Transverse colon (tissue), 4 donors: ENCODE data around the gene FRY. TPM values are rescaled to one million over a fixed set of nuclear protein-coding genes. Genes with fewer than 3 reads are reported as not detected.

Source experiments
- DNase-seq: peaks from one replicate; pipeline ENCODE4 v3.0.0-alpha.2; 2019
- H3K27ac ChIP-seq, 4 donors: fragments of 200-600 bp; sonication (generic); 2 replicates each; pipeline ENCODE4 v1.5.1; 2016 to 2018; ENCODE audit warnings: inconsistent platforms in 4 of 4
- H3K27me3 ChIP-seq: fragments of 200-600 bp; sonication (generic); 2 replicates; pipeline ENCODE4 v1.5.1; 2017; ENCODE audit warnings: inconsistent platforms
- H3K36me3 ChIP-seq, 4 donors: fragments of 200-600 bp; sonication (generic); 2 replicates each; pipeline ENCODE4 v1.5.1; 2017 to 2019; ENCODE audit warnings: inconsistent platforms in 4 of 4
- H3K4me1 ChIP-seq, 4 donors: fragments of 200-600 bp; sonication (generic); 2 replicates each; pipeline ENCODE4 v1.5.1; 2017 to 2020; ENCODE audit warnings: inconsistent platforms in 4 of 4
- H3K4me3 ChIP-seq, 4 donors: fragments of 200-600 bp; sonication (generic); 1 replicate in 1 of 4; 2 replicates in 3 of 4; pipeline versions ENCODE4 v1.5.1 to v1.6.1; 2017 to 2019; ENCODE audit warnings: inconsistent platforms in 4 of 4
- H3K9me3 ChIP-seq, 2 donors: fragments of 200-600 bp; sonication (generic); 2 replicates each; pipeline ENCODE4 v1.5.1; 2017 to 2019; ENCODE audit warnings: inconsistent platforms in 2 of 2
- EP300 ChIP-seq: sonication (generic); formaldehyde crosslinking; IDR thresholded peaks from one replicate; pipeline ENCODE4 v1.6.1; 2017; ENCODE audit warnings: antibody characterized with exemption, low read depth
- POLR2A ChIP-seq: fragments of 450-650 bp; IDR thresholded peaks from one replicate; pipeline ENCODE4 v1.6.1; 2016; ENCODE audit warnings: antibody characterized with exemption, mild to moderate bottlenecking, moderate library complexity
- POLR2AphosphoS5 ChIP-seq, 3 donors: sonication (generic); formaldehyde crosslinking; IDR thresholded peaks; one replicate each; pipeline ENCODE4 v1.6.1; 2016; ENCODE audit warnings: antibody characterized with exemption in 3 of 3
- WGBS, 2 donors: methylation state at CpG; one replicate each; pipeline ENCODE4 v1.1.5; 2018; ENCODE audit warnings: low coverage in 1 of 2; 5-methylcytosine and 5-hydroxymethylcytosine counted together
- in situ Hi-C, 4 donors: fragments of 200-750 bp; cut with MboI; loops; one replicate each; pipeline versions ENCODE4 v1.15.0 to v1.15.1; 2017; ENCODE audit warnings: low sequenced_read_pairs in 3 of 4, low pct_ligation_motif_present in 1 of 4, low pct_unique_long_range_greater_than_20kb in 1 of 4
- intact Hi-C: fragments of 100-400 bp; cut with DNase I; formaldehyde crosslinking; loops from one replicate; pipeline ENCODE4 v1.15.1; 2023; ENCODE audit warnings: low total_unique reads
- total RNA-seq, 4 donors: library from RNA; depleted of rRNA; stranded (reverse); fragments of >200 nt; gene quantifications; one replicate each; pipeline ENCODE4 v1.1.0, GENCODE V29; 2016
- TF ChIP-seq, protein P1 (sequence below), 5 experiments: fragments of 200-600 bp in 3 of 5; fragments of 450-650 bp in 2 of 5; sonication (generic) in 3 of 5; IDR thresholded peaks; 1 replicate in 2 of 5; 2 replicates in 3 of 5; pipeline ENCODE4 v1.5.1; 2016 to 2017; ENCODE audit warnings: antibody characterized with exemption in 5 of 5, inconsistent platforms in 3 of 5, mild to moderate bottlenecking in 2 of 5, moderate library complexity in 1 of 5

FRY gene
- total RNA-seq, 4 donors from 2014 or later: 6.7 to 42.6 (median 12.4) TPM

DNA sequence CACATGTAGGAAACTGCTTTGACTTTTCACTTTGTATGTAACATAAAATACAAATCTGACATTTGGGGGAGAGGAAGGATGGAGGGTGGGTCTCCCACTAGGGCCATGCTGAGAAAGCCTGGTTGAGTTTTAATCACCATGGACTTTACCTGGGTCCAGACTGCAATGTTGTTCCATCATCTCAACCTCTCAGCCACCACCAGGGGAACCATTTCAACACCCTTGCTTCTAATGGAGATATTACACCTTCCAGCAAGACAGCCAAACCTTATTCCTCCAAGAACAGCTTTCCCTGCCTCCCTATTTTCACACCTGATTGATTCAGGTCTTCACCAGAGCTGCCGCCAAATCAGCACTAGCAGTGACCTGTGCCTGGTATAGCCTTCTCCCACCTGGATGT lies 227.5 kb downstream of the FRY start:
- 100% methylated on average over 1 of the region's 1 CpG; no CpG with 5 or more reads in 1 of the 2 donors for WGBS, 2 donors
- Histone ChIP-seq H3K9me3 (no peaks in the 10 kb centered on the region), H3K36me3 (peaks cover 0 to 5% (median 0%) of the 10 kb centered on the region in 4 donors), H3K4me3 (no peak overlapping the region), H3K27me3 (no peaks in the 10 kb centered on the region), H3K4me1 (peaks cover 0 to 37% (median 2%) of the 10 kb centered on the region in 4 donors), H3K27ac (peak overlapping the region in 1 of 4 donors; percentile 7)
- in situ Hi-C loops (no loop called here), intact Hi-C loops (no loop called here)
- DNase-seq: no peak
- TF ChIP-seq, protein P1, sequence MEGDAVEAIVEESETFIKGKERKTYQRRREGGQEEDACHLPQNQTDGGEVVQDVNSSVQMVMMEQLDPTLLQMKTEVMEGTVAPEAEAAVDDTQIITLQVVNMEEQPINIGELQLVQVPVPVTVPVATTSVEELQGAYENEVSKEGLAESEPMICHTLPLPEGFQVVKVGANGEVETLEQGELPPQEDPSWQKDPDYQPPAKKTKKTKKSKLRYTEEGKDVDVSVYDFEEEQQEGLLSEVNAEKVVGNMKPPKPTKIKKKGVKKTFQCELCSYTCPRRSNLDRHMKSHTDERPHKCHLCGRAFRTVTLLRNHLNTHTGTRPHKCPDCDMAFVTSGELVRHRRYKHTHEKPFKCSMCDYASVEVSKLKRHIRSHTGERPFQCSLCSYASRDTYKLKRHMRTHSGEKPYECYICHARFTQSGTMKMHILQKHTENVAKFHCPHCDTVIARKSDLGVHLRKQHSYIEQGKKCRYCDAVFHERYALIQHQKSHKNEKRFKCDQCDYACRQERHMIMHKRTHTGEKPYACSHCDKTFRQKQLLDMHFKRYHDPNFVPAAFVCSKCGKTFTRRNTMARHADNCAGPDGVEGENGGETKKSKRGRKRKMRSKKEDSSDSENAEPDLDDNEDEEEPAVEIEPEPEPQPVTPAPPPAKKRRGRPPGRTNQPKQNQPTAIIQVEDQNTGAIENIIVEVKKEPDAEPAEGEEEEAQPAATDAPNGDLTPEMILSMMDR (IDR thresholded peaks at IDR 0.05): peak in 2 of 5 experiments; percentile 10 to 17
- TF ChIP-seq EP300 (no peak), POLR2AphosphoS5 (IDR thresholded peaks at IDR 0.05) (no peak), POLR2A (no peak)

DNA sequence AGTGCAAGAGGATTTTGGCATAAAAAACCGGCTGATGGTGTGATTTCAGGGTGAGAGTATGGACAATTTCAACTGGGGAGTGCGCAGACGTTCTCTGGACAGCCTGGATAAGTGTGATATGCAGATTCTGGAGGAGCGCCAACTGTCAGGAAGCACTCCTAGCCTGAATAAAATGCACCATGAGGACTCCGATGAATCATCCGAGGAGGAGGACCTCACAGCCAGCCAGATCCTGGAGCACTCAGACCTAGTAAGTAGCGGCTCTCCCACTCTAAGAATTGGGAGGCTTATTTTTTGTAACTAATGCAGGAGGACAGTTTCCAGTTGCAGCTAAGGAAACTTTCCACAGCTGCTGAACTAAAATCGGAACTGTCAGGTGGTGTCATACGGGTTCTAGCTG lies 230.0 kb downstream of the FRY start:
- in situ Hi-C loops: no loop called here
- H3K27ac ChIP-seq: peak overlapping the region; percentile 53 to 67 (median 60)
- no peaks in the 10 kb centered on the region for H3K27me3 ChIP-seq
- 60% methylated on average over 9 of the region's 9 CpGs; no CpG with 5 or more reads in 1 of the 2 donors for WGBS, 2 donors
- H3K36me3 ChIP-seq: peaks cover 0 to 22% (median 0%) of the 10 kb centered on the region in 4 donors
- H3K9me3 ChIP-seq: no peaks in the 10 kb centered on the region
- peak; percentile 37 for DNase-seq
- TF ChIP-seq EP300 (no peak), POLR2AphosphoS5 (IDR thresholded peaks at IDR 0.05) (peak in 2 of 3 donors; percentile 34 to 58), POLR2A (no peak)
- TF ChIP-seq, protein P1 (IDR thresholded peaks at IDR 0.05): no peak
- peaks cover 0 to 15% (median 0%) of the 10 kb centered on the region in 4 donors for H3K4me1 ChIP-seq
- intact Hi-C loops: no loop called here
- no peak overlapping the region for H3K4me3 ChIP-seq

DNA sequence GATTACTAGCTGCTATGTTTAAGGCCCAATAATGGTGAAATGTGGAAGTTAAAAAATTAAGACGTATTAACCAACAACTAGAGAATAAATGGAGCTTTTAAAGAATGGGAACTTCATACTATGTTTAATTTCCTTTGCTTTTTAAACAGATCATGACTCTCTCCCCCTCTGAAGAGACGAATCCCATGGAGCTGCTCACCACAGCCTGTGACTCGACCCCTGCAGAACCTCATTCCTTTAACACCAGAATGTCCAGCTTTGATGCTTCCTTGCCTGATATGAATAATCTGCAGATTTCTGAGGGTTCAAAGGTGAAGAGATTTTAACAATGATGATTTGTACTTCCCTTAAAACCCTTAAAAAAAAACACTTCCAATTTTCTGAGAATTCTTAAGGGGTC lies 230.6 kb downstream of the FRY start:
- Histone ChIP-seq H3K27me3 (no peaks in the 10 kb centered on the region), H3K9me3 (no peaks in the 10 kb centered on the region), H3K27ac (peak overlapping the region; percentile 53 to 67 (median 60)), H3K4me3 (no peak overlapping the region), H3K36me3 (peaks cover 0 to 22% (median 0%) of the 10 kb centered on the region in 4 donors), H3K4me1 (peaks cover 0 to 15% (median 0%) of the 10 kb centered on the region in 4 donors)
- no peak for DNase-seq
- intact Hi-C loops (no loop called here), in situ Hi-C loops (no loop called here)
- TF ChIP-seq EP300 (no peak), POLR2AphosphoS5 (IDR thresholded peaks at IDR 0.05) (no peak), POLR2A (no peak)
- TF ChIP-seq, protein P1 (IDR thresholded peaks at IDR 0.05): no peak
- 52 to 61% methylated on average over 3 of the region's 3 CpGs for WGBS, 2 donors

DNA sequence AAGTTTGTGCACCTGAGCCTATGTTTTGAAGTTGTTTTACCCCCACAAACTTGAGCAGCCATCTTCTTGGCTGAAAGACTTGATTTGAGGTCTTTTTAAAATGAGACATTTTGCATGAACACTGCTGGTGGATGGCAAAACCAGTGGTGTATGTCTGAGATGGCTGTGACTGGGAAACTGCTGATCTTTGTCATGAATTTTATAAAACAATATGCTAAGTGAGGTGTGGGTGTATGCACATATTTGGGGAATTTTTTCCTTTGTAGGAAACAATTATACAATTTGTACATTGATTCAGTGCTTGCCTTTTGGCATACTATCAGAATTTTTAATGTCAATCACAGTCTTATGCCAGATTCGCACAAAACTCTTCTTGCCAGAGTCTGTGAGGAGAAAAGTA lies 231.0 kb downstream of the FRY start:
- Histone ChIP-seq H3K4me3 (no peak overlapping the region), H3K27ac (peak overlapping the region in 1 of 4 donors; percentile 56), H3K9me3 (no peaks in the 10 kb centered on the region), H3K36me3 (peaks cover 0 to 22% (median 0%) of the 10 kb centered on the region in 4 donors), H3K4me1 (peaks cover 0 to 15% (median 0%) of the 10 kb centered on the region in 4 donors), H3K27me3 (no peaks in the 10 kb centered on the region)
- WGBS, 2 donors: 86 to 88% methylated on average over 1 of the region's 1 CpG
- no peak for TF ChIP-seq EP300
- TF ChIP-seq, protein P1 (IDR thresholded peaks at IDR 0.05): no peak
- TF ChIP-seq POLR2AphosphoS5 (IDR thresholded peaks at IDR 0.05): no peak
- TF ChIP-seq POLR2A: no peak
- DNase-seq: no peak
- in situ Hi-C loops (no loop called here), intact Hi-C loops (no loop called here)
